Gastrocnemius medialis (tissue), 4 donors: Measurements from ENCODE around the gene RMND5B. TPM values are rescaled to one million over a fixed set of nuclear protein-coding genes. Genes with fewer than 3 reads are reported as not detected.

Source experiments
- ATAC-seq, 2 donors: fragments of 150-250 bp; one replicate each; pipeline ENCODE4 v1.9.1; 2016
- DNase-seq, 2 donors: peaks; one replicate each; pipeline ENCODE4 v3.0.0-alpha.2; 2019
- H3K27ac ChIP-seq, 4 donors: fragments of 200-600 bp; sonication (generic); 1 replicate in 1 of 4; 2 replicates in 3 of 4; pipeline ENCODE4 v1.5.1; 2016 to 2018; ENCODE audit warnings: mild to moderate bottlenecking in 2 of 4, moderate library complexity in 1 of 4
- H3K27me3 ChIP-seq, 3 donors: fragments of 200-600 bp; sonication (generic) in 2 of 3; 1 replicate in 1 of 3; 2 replicates in 2 of 3; pipeline versions ENCODE4 v1.5.1 to v1.6.0; 2016 to 2019; ENCODE audit warnings: mild to moderate bottlenecking in 1 of 3, moderate library complexity in 1 of 3
- H3K36me3 ChIP-seq, 2 donors: fragments of 200-600 bp; sonication (generic) in 1 of 2; one replicate each; pipeline ENCODE4 v1.5.1; 2017 to 2018
- H3K4me1 ChIP-seq, 2 donors: fragments of 200-600 bp; sonication (generic) in 1 of 2; one replicate each; pipeline ENCODE4 v1.5.1; 2016 to 2017; ENCODE audit warnings: mild to moderate bottlenecking in 2 of 2
- H3K4me3 ChIP-seq, 4 donors: fragments of 200-600 bp; sonication (generic) in 3 of 4; 1 replicate in 1 of 4; 2 replicates in 3 of 4; pipeline ENCODE4 v1.5.1; 2016 to 2019; ENCODE audit warnings: mild to moderate bottlenecking in 2 of 4
- H3K9me3 ChIP-seq, 3 donors: fragments of 200-600 bp; sonication (generic) in 2 of 3; 1 replicate in 1 of 3; 2 replicates in 2 of 3; pipeline ENCODE4 v1.5.1; 2016 to 2019
- CTCF ChIP-seq, 5 experiments: fragments of 450-650 bp in 3 of 5; fragments of 200-600 bp in 2 of 5; sonication (generic) in 2 of 5; IDR thresholded peaks in 4 of 5; conservative IDR thresholded peaks in 1 of 5; 1 replicate in 4 of 5; 2 replicates in 1 of 5; pipeline ENCODE4 v1.5.1; 2016 to 2019; ENCODE audit warnings: antibody characterized with exemption in 5 of 5, mild to moderate bottlenecking in 3 of 5, moderate library complexity in 3 of 5
- POLR2A ChIP-seq, 2 donors: fragments of 450-650 bp; IDR thresholded peaks; one replicate each; pipeline ENCODE4 v1.6.1; 2017; ENCODE audit warnings: antibody characterized with exemption in 2 of 2, mild to moderate bottlenecking in 2 of 2, moderate library complexity in 2 of 2
- in situ Hi-C, 4 donors: fragments of 200-750 bp; cut with MboI; loops; one replicate each; pipeline versions ENCODE4 v1.15.0 to v1.8.0; 2017; ENCODE audit warnings: low sequenced_read_pairs in 4 of 4
- intact Hi-C: fragments of 100-400 bp; cut with DNase I; formaldehyde crosslinking; loops from one replicate; pipeline ENCODE4 v1.15.1; 2023; ENCODE audit warnings: low total_unique reads
- total RNA-seq, 4 donors: library from RNA; depleted of rRNA; stranded (reverse); fragments of >200 nt; gene quantifications; one replicate each; pipeline versions ENCODE4 v1.1.0 to v1.2.3, GENCODE V29; 2016

The RMND5B gene
- total RNA-seq, 4 donors from 2014 or later, result 24.0 to 55.9 (median 44.2) TPM

GRCh38 chr5:178121391-178122276 is 9.2 kb upstream of the RMND5B start:
- ATAC-seq (peak; percentile 64 to 68), DNase-seq (peak; percentile 33 to 60)
- no peak for TF ChIP-seq POLR2A (IDR thresholded peaks at IDR 0.05)
- no peak for TF ChIP-seq CTCF (IDR thresholded peaks at IDR 0.05 in 4 of 5, conservative IDR thresholded peaks at IDR 0.05 in 1 of 5)
- intact Hi-C loops, result loop anchor here (1.0 to 10.0 kb wide), 6 partner anchors 9 to 503 kb away; partner anchors contain the start of genes CLK4 and NHP2
- H3K27me3 ChIP-seq, result peaks cover 3 to 5% (median 4%) of the 10 kb centered on the region in 3 donors
- no peaks in the 10 kb centered on the region for H3K36me3 ChIP-seq
- peaks cover 37 to 38% of the 10 kb centered on the region in 2 donors for H3K4me1 ChIP-seq
- peak overlapping the region; percentile 45 to 70 (median 54) for H3K4me3 ChIP-seq
- H3K27ac ChIP-seq, result peak overlapping the region; percentile 73 to 85 (median 78)
- H3K9me3 ChIP-seq, result no peaks in the 10 kb centered on the region
- in situ Hi-C loops, result no loop called here

- peak overlapping the region in 3 of 4 donors; percentile 73 to 85 (median 75) for H3K27ac ChIP-seq
- H3K4me3 ChIP-seq, result peak overlapping the region; percentile 45 to 70 (median 54)
- DNase-seq, result no peak
- intact Hi-C loops, result loop anchor here (5.0 to 10.0 kb wide), 3 partner anchors 85 to 502 kb away; partner anchors contain the start of gene CLK4
- in situ Hi-C loops, result no loop called here
- H3K36me3 ChIP-seq, result no peaks in the 10 kb centered on the region
- ATAC-seq, result no peak
- TF ChIP-seq POLR2A (IDR thresholded peaks at IDR 0.05), result no peak
- no peak for TF ChIP-seq CTCF (IDR thresholded peaks at IDR 0.05 in 4 of 5, conservative IDR thresholded peaks at IDR 0.05 in 1 of 5)
- no peaks in the 10 kb centered on the region for H3K27me3 ChIP-seq
- H3K9me3 ChIP-seq, result no peaks in the 10 kb centered on the region
- peaks cover 37 to 38% of the 10 kb centered on the region in 2 donors for H3K4me1 ChIP-seq
These were observed 8.5 kb upstream of the RMND5B start for GRCh38 chr5:178122346-178122745.

GRCh38 chr5:178123094-178123965 is 7.5 kb upstream of the RMND5B start:
- in situ Hi-C loops, result no loop called here
- no peaks in the 10 kb centered on the region for H3K9me3 ChIP-seq
- H3K4me3 ChIP-seq, result no peak overlapping the region
- TF ChIP-seq POLR2A (IDR thresholded peaks at IDR 0.05), result no peak
- no peak for TF ChIP-seq CTCF (IDR thresholded peaks at IDR 0.05 in 4 of 5, conservative IDR thresholded peaks at IDR 0.05 in 1 of 5)
- no peak for ATAC-seq
- intact Hi-C loops, result loop anchor here (5.0 to 10.0 kb wide), 3 partner anchors 84 to 501 kb away; partner anchors contain the start of gene CLK4
- H3K4me1 ChIP-seq, result peaks cover 37 to 38% of the 10 kb centered on the region in 2 donors
- no peak overlapping the region for H3K27ac ChIP-seq
- H3K36me3 ChIP-seq, result no peaks in the 10 kb centered on the region
- no peak for DNase-seq
- H3K27me3 ChIP-seq, result no peaks in the 10 kb centered on the region

GRCh38 chr5:178123966-178124925 is 6.6 kb upstream of the RMND5B start:
- TF ChIP-seq CTCF (IDR thresholded peaks at IDR 0.05 in 4 of 5, conservative IDR thresholded peaks at IDR 0.05 in 1 of 5), result no peak
- no peak for TF ChIP-seq POLR2A (IDR thresholded peaks at IDR 0.05)
- Histone ChIP-seq H3K27ac (no peak overlapping the region), H3K36me3 (no peaks in the 10 kb centered on the region), H3K4me3 (no peak overlapping the region), H3K27me3 (no peaks in the 10 kb centered on the region), H3K4me1 (peaks cover 37 to 38% of the 10 kb centered on the region in 2 donors), H3K9me3 (no peaks in the 10 kb centered on the region)
- in situ Hi-C loops, result no loop called here
- intact Hi-C loops, result loop anchor here (5.0 to 10.0 kb wide), 3 partner anchors 83 to 501 kb away; partner anchors contain the start of gene CLK4
- ATAC-seq (no peak), DNase-seq (no peak)
